Measurements from ENCODE around the gene PAPOLB. TPM values are rescaled to one million over a fixed set of nuclear protein-coding genes. Genes with fewer than 3 reads are reported as not detected.

PAPOLB gene
- total RNA-seq, 1 experiment from 2014 or later: 0.31 TPM

- TF ChIP-seq E2F4 (CRISPR knock-in tag; IDR thresholded peaks at IDR 0.05; ENCODE audit: borderline replicate concordance, low read depth) (no peak), AFF4 (CRISPR knock-in tag; IDR thresholded peaks at IDR 0.05; ENCODE audit: borderline replicate concordance) (no peak), ZNF219 (CRISPR knock-in tag; IDR thresholded peaks at IDR 0.05; ENCODE audit: borderline replicate concordance) (no peak), HMGXB4 (CRISPR knock-in tag; IDR thresholded peaks at IDR 0.05) (no peak), ATF1 (CRISPR knock-in tag; IDR thresholded peaks at IDR 0.05) (no peak), GTF2I (CRISPR knock-in tag; conservative IDR thresholded peaks at IDR 0.05) (no peak), SP1 (CRISPR knock-in tag; conservative IDR thresholded peaks at IDR 0.05) (no peak), ZBTB21 (CRISPR knock-in tag; IDR thresholded peaks at IDR 0.05; ENCODE audit: borderline replicate concordance) (no peak)
Observed at GRCh38 chr7:4841836-4842235, 20.0 kb downstream of the PAPOLB start (continued).

GRCh38 chr7:4841007-4841784 lies 20.6 kb downstream of the PAPOLB start:
- ChIA-PET CTCF (interaction anchor here (2.3 kb wide), 1 partner anchor 11 kb away, joined by 5 read pairs; no protein-coding TSS in a partner anchor), POLR2A (interaction anchor here (0.7 kb wide), 1 partner anchor 1346 kb away, joined by 6 read pairs; no protein-coding TSS in a partner anchor)
- no peak for TF ChIP-seq NFATC4 (CRISPR knock-in tag; IDR thresholded peaks at IDR 0.05)
- no peak for TF ChIP-seq STAT6 (CRISPR knock-in tag; conservative IDR thresholded peaks at IDR 0.05; ENCODE audit: low read depth)
- TF ChIP-seq SP1 (CRISPR knock-in tag; conservative IDR thresholded peaks at IDR 0.05): no peak
- TF ChIP-seq USF2 (CRISPR knock-in tag; IDR thresholded peaks at IDR 0.05): no peak
- no peak for TF ChIP-seq FOXK1 (CRISPR knock-in tag; IDR thresholded peaks at IDR 0.05)
- no peak for TF ChIP-seq SOX15 (CRISPR knock-in tag; IDR thresholded peaks at IDR 0.05)
- Mint-ChIP-seq H3K27ac (no peak overlapping the region), H3K9me3 (no peaks in the 10 kb centered on the region), H3K4me1 (peaks cover 9% of the 10 kb centered on the region; the same call in 1 of the 2 replicates), H3K36me3 (no peaks in the 10 kb centered on the region), H3K27me3 (ENCODE audit: low read depth) (no peaks in the 10 kb centered on the region), H3K4me3 (no peak overlapping the region)
- ATAC-seq (no peak), DNase-seq (ENCODE audit: low spot score) (no peak)
